ENCODE results near the gene ADAMTS4.

DNA sequence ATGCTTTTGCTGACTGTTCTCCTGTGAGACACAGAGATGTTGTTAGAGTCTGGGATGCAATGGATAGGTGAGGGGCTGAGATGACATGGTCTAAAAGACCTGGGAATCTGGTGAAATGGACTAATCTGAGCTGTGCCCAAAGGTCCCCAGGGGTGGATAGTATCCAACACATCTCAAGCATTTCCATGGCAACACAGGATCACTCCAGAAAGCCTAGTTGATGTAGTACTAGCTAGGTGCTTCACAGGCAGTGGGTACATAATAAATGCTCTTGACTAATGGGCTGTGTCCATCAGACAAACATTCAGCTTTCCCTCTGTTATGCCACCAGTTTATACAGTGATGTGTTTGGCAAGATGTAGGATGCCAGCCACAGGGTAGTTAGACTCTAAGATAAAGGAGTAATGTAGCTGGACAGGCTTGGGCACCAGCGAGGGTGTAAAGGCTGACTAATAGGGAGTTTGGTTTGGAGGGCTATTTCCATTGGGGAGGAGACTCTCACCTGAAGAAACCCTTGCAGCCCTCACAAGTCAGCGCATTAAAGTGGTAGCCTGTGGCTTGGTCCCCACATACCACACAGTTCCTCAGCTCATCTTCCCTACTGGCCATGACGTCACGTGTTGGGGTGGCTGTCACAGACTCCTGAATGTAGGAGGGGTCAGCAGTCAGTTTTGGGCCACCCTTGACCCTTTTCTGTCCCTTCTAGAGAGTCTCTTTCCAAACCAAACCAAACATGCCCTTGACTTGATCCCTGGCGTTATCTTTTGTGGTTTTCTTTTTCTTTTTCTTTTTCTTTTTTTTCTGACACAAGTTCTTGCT lies 37.3 kb upstream of the ADAMTS4 start:
- TF ChIP-seq EZH2 (IDR thresholded peaks at IDR 0.05; ENCODE audit: insufficient read depth, low read length) (no peak), CTCF (IDR thresholded peaks at IDR 0.05; ENCODE audit: insufficient read depth, low read depth, low read length) (no peak)
